GM19438 (cell line): Measurements from ENCODE around the gene TRIM49.
"Not testable (repeated sequence)": the region's sequence is repeated elsewhere in the genome, so short reads cannot be mapped to it uniquely, and the experiment has no call there.

Experiments used
- ATAC-seq: cut with Tn5 transposase; IDR thresholded peaks from one replicate; pipeline ENCODE4 v1.9.1; 2021; ENCODE audit warnings: low read depth; ENCODE audit not compliant: unreplicated experiment

The TRIM49 gene

GRCh38 chr11:89808475-89808874, at the start of gene TRIM49:
Gene TRIM49 (minus strand): TSS chr11:89808575. CDS start chr11:89804469, 4,106 bp downstream.
- ATAC-seq, result not testable (repeated sequence)

GRCh38 chr11:89826694-89827093, 18.3 kb upstream of the TRIM49 start:
- ATAC-seq, result not testable (repeated sequence)

DNA sequence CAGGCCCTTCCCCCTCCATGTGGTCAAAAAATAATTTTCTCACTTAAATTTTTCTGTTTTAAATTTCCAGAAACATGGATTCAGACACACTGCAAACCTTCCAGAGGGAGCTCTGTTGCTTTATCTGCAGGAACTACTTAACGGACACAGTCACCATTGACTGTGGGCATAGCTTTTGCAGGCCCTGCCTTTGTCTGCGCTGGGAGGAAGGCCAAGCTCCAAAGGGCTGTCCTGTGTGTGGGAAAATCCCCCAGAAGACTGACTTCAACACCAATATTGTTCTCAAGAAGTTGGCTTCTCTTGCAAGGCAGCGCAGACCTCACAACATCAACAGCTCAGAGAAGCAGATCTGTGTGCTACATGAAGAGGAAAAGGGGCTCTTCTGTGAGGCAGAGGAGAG, 11.6 kb upstream of the TRIM49 start:
- ATAC-seq, result not testable (repeated sequence)

DNA sequence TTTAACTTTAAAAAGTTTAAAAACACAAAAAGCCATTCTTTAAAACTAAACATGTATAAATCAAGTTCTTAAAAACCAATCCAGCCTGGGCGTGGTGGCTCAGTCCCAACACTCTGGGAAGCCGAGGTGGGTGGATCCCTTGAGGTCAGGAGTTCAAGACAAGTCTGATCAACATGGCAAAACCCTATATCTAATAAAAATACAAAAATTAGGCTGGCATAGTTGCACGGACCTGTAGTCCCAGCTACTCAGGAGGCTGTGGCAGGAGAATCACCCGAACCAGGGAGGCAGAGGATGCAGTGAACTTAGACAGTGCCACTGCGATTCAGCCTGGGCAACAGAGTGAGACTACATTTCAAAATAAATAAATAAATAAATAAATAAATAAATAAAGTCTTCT, 5.2 kb upstream of the TRIM49 start:
- not testable (repeated sequence) for ATAC-seq

- not testable (repeated sequence) for ATAC-seq
These were observed 20.8 kb downstream of the TRIM49 start for GRCh38 chr11:89787506-89788063.

DNA sequence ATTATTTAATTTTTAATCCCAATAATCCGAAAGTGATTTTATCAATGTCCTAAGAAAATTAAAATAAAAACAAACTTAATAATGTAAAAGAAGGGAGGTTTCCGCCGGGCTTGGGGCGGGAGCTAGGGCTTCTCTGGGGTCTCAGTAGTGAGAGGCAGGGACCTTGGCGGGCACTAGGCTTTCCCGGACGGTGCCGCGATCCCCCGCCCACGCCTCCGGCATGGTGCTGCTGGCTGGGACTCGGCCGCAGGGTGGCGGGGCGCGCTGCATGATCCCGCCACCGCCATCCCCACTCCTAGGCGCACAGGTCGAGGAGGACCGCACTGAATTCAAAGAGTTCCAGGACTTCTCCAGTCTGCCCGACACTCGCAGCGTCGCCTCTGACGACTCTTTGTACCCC, 22.6 kb downstream of the TRIM49 start:
- ATAC-seq, result not testable (repeated sequence)

DNA sequence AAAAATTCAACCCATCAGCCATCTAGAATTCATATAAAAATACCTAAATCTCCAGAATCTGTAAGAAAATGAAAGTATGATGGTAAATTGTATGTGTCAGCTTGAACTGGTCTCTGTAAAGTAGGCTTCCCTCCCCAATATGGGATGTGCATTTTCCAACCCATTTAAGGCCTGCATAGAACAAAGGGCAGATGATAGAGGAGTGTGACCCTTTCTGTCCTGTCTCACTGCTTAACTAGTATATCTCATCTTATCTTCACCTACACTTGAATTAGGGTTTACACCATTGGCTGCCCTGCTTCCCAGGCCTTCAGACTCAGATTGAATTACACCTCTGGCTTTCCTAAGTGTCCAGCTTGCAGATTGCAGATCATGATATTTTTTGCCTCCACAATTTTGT, 57.6 kb downstream of the TRIM49 start:
- ATAC-seq, result not testable (repeated sequence)
